NCI-H146 treated with DMSO at 0.1 percent for 48 hours (cell line): ENCODE data around the gene KIF26A.

ENCODE experiments used
- DNase-seq: peaks from one replicate; lab custom pipeline; 2025; ENCODE audit not compliant: unreplicated experiment; lab: John Stamatoyannopoulos, UW

Gene KIF26A

DNA sequence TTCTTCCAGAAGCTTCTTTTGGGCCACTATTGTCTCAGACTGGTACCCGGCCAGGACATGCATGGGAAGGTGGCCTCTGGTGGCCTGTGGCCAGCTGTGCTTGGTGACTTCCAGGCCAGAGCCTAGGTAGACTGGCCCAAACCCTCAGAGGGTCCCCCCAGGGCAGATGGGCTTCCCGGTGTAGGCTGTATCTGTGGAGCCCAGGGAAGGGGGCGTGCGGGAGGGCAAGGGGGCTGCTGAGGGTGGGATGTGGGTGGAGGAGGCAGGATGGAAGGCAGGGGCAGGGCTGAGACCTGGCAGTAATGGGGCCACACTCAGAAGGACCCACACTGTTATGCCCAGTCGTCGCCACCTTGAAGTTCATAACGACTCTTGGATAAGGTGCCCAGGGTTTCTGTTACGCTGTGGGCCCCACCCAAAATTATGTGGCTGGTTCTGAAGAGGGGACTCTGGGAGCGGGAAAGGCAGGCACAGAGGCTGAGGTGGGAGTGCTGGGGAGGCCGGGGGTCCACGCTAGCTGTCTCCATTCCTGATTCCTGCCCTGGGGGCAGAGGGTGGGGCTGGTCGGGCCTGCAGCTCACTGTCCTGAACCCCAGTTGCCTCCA lies 52.1 kb downstream of the KIF26A start:
- no peak for DNase-seq

DNA sequence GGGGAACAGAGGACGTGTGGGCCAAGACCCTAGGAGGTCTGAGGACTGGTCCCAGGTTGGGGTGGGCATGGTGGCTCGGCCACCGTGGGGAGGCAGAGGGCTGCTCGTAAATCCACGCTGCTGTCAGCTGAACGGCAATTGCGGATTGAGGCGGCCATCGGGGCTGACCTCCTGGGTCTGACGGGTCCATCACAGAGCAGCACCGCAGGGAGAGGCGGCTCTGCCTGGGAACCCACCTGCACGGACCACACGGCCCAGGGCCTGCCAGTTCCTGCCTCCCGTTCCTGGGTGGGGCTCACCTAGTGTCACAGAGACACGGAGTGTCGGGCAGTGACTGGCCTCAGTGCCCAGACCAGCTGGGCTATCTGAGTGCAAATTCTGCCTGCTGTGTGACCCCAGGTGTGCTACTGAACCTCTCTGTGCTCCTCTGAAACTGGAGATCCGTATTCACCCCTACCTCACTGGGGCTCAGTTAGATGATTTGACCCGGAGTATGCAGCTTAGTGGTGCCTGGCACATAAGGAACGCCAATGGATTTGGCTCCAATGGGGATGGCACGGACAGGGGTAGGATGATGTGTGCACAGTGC lies 53.1 kb downstream of the KIF26A start:
- no peak for DNase-seq

DNA sequence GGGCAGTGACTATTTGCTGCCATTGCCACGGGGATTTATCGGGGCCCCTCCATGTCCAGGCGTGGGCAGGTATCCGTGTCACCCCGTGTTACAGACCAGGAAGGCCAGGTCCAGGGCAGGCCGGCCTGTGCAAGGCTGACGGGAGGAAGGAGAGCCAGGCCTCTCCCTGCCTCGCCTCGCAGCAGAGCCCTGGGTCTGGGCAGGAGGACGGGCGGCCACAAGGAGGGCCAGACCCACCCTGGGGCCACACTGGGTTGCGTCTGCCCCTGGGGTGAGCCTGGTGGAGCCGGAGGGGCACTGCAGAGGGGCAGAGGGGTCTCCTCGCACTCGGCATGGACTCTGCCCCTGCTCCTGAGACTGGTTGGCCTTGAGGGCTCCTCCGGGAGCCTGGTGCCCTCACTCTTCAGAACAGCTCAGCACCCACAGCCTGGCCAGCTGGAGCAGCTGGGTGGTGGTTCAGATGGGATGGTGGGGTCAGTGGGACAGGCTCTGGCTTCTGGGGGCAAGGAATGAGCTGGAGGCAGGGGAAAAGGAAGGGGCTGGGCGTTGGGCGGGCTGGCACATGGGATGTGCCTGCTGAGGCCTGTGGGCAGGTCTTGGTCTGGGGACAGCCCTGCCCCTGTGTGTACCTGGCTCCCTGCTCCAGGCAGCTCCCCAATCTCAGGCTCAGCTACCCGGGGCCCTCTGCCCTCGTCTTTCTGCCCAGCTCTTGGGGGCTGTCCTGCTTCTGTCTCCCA lies 53.9 kb downstream of the KIF26A start:
- DNase-seq: no peak

DNA sequence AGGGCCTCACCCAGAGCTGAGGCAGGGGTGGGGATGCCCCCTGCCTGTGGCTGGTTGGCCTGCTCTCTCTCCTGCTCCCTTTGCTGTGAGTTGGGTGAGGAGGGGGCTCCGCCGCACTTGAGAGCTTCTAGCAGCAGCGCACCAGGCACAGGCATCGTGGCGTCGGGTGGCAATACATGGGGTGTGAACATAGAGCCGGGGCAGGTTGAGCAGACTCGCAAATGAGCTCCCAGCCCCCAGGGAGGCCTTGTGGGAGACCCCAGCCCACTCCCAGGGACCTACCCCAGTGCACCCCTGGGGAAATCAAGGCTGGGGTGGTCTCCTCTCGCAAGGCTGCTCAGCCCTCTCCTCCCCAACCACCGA lies 54.5 kb downstream of the KIF26A start:
- no peak for DNase-seq

DNA sequence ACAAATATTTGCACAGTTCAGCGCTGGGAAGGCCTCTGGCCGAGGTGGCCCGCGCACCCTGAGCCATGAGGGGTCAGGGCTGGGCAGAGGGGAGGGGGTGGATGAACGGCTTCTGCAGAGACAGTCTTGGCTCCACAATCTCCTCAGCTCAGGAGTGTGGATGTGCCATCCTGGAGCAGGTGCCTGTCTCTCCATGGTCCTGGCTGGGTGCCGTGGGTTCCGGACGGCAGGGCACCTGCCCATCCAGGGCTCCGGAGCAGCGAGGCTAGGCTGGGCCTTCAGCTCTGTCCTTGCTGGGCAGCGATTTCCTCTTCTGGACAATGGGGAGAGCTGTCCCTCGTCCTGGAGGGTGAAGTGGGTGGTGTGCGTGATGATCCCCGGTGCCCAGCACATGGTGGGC lies 55.6 kb downstream of the KIF26A start:
- no peak for DNase-seq

- no peak for DNase-seq
Observed at GRCh38 chr14:104194716-104195115, 56.3 kb downstream of the KIF26A start.

DNA sequence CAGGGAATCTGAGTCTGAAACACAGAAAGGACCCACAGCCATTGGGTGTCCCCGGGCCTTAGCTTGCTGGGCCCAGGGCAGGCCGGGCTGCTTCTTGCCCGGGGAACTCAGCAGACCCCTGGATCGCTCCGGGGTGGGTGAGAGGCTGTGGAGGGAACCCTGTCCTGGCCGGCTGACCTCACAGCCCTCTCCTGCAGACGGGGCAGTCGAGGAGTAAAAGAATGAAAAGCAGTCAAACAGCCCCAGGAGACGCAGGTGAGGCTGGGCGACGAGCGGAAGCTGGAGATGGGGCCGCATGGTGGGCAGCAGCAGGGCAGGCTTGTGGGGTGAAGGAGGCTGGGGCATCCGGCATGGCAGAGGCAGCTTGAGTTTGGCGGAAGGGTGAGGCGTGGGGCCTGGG lies 57.0 kb downstream of the KIF26A start:
- DNase-seq: no peak

DNA sequence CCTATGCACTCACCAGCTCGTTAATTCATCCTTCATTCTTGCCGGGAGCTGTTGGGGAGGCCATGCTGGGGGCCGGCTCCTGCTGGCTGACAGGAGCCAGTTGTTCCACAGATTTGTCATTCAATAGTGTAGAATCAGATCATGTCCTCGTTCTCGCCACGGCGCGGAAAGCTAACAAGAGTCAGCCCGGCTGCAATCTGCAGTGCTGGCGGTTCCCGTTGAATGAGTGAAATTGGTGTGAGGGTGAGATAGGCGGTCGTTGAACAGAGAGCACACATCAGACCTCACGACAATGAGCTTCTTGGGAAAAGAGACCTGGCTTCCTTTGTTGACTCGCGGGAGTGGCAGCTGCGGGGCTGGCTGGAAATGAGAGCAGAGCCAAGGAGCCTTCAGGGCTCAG lies 57.5 kb downstream of the KIF26A start:
- no peak for DNase-seq

DNA sequence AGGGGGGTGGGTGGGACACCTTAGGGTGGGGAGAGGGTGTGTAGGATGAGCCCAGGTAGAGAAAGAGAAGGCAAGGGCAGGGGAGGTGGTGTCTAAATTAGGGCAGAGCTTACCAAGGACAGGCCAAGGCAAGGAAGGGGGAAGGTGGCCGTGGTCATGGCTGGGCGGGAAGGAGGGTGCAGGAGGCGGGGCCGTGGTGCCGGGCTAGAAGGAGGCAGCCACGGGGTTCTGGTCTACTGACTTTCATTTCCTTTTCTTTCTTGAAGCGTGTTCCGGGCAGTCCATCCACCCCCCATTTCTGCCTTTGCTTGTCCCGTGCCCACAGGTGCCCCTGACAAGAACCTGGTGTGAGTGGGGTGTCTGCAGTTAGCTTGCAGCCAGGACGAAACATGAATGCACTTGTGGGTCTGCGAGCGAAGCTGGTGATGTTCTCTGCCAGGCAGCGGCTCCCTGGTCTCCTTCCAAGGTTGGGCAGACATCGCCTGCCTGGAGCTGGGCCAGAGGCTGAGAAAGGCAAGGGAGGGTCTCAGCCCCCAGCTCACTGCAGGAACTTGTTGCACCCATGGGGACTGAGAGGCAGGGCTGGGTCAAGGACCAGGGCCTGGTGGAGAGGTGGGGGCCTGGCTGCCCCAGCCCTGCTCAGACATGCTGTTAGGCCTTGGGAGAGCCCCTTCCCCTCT lies 58.2 kb downstream of the KIF26A start:
- no peak for DNase-seq

DNA sequence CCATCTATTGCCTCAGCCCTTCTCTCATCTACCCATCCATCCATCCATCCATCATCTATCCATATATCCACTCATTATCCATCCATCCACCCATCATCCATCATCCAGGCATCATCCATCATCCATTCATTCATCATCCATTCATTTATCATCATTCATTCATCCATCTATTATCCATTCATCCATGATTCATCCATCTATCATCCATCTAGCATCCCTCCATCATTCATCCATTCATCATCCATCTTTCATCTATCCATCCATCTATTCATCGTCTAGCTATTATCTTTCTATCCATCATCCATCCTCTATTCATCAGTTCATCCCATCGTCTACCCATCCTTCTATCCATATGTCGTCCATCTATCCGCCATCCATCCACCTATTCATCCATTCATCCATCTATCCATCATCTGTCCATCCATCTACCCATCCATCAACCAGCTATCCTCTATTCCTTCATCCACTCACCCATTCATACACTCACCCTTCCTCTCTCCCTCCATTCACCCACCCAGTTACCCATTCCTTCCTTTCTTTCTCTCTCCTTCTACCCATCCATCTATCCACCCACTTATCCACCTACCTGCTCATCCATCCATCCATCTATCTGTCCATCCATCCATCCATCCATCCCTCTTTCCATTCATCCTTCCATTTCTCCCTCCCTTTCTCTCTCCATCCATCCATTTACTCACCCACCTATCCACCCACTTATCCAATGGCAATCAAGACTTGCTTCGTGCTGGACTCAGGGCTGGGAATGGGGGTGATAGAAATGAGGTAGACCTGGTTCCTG lies 59.3 kb downstream of the KIF26A start:
- no peak for DNase-seq

DNA sequence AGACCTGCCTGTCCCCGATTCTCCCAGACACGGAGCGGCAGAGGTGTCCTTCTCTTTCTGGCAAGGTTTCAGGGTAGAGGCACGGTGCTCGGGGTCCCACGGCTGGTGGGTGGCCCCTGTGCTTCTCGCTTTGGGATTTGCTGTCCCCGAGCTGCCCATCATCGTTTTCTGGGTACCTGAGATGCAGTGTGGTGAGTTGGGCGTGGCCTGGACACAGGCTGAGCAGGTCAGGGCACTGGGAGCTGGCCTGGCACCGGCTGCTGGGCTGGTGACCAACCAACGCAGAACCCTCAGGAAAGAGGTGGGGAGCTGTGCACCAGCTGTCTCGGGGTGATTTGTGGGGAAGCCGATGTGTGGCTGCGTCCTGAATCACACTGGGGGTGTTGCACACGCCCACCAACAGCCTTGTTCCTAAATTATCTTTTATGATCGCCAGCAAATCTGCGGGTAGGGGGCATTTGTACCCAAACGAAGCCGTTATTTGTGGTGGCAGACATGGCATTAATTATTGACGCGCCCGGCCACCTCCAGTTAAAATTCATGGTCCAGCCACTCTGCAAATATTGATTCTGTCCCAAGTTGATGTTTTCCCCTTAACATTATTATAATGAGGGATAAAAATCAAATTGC lies 61.0 kb downstream of the KIF26A start:
- DNase-seq: no peak

DNA sequence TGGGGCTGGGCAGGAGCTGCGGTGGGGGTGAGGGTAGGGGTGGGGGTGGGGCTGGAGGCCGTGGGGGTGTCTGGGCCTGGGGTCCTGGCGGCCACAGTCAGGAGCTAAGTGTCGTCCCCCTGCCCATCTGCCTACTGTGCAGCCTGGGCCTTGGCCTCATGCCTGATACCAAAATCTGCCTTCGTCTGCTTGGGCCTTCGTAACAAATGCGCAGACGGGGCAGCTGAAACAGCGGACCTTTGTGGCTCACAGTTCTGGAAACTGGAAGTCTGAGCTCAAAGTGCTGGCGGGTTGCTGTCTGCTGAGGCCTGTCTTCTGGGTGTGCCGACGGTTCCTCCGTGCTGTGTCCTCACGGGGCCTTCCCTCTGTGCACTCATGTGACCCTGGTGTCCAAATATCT lies 61.7 kb downstream of the KIF26A start:
- no peak for DNase-seq

DNA sequence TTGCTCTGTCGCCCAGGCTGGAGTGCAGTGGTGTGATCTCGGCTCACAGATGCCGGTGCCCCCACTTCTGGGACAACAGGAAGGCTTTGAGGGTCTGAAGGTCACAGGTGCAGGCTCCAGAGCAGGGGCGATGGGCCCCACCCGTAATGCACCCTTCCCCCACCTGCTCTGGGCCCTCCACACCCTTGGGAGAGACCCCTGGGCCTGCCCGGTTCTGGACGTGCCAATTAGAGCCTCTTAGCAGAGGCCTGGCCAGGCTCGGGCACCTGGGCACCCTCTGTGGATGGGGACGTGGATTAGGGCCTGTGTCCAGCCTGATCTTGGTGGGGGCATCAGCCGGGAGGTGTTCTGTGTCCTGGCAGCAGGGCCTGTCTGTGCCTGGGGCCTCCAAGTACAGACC lies 62.2 kb downstream of the KIF26A start:
- no peak for DNase-seq

- no peak for DNase-seq
Observed at GRCh38 chr14:104201063-104201462, 62.7 kb downstream of the KIF26A start.

GRCh38 chr14:104201496-104201895 lies 63.1 kb downstream of the KIF26A start:
- no peak for DNase-seq

DNA sequence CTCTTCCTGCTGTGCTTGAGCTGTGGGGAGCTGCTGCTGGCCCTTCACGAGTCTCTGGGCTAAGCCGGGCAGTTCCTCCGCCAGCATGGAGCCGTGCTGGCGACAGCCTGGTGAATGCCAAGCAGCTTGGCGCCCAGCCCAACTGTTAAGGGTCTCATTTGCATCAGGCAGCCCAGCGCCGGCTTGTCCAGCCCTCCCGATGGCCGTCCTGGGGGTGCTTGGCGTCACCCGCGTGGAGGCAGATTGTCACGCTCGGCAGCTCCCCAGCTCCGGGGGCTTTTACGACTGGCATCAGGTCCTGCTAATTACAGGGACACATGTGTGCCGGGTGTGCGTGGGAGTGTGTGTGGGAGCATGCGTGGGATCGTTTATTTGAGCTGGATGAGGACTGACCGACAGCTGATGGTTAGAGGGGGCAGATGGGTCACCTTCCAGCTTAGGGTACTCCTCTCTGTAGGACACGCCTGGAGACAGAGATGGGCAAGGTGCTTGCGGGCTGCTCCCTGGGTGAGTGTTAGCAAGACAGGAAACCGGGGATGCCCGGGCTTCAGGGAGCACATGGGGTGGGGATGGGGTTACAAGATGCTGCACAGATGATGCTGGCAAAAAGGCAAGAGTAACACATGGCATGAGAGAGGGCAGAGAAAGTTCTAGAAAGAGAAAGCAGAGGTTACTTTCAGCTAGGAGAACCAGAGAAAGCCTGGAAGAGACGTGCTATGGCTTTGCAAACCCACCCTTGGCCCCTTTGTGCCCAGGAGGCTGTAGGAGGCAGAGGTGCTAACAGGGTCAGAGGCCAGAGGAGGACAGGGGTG lies 64.1 kb downstream of the KIF26A start:
- DNase-seq: no peak

GRCh38 chr14:104203071-104203425 lies 64.7 kb downstream of the KIF26A start:
- no peak for DNase-seq

DNA sequence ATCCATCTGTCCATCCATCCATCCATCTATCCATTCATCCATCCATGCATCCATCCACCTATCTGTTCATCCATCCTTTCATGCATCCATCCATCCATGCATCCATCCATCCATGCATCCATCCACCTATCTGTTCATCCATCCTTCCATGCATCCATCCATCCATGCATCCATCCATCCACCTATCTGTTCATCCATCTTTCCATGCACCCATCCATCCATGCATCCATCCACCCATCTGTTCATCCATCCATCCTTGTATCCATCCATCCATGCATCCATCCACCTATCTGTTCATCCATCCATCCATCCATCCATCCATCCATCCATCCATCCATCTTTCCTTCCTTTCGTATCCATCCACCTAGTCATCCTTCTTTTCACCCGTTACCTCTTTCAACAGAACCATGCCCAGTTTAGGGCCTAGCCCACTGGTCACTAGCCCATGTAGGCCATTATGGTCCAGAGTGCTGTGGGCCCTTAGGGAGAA lies 66.3 kb downstream of the KIF26A start:
- no peak for DNase-seq

GRCh38 chr14:104205781-104206180 lies 67.4 kb downstream of the KIF26A start:
- DNase-seq: no peak
